ENCODE results near the gene TTC17. TPM values are rescaled to one million over a fixed set of nuclear protein-coding genes. Genes with fewer than 3 reads are reported as not detected.

The TTC17 gene
- total RNA-seq, 1 donor from 2014 or later = 79.8 TPM

DNA sequence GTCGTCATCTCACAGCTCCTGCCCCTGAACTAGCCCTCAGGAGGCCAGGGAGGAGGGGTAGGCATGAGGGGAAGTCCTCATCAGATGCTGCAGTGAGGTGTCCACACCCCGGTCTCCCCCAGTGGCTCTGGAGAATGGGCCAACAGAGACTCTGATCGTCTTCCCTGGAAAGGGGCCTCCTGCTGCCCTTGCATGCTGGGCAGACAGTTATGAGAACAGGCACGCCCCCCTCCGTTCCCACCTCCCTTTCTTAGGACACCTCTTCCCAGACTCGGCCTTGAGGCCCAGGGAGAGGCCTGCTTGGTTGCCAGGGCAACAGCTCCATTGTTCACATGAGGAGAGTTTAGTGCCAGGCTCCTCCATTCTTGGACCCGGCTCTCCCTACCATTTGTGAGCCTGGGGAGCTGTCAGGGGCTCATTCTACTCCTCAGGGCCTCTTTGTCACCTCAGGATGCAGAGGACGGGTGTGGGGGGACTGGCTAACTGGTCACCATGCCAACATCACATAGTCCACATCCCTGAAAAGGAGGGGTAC lies 157.7 kb downstream of the TTC17 start:
- H3K27me3 Mint-ChIP-seq (ENCODE audit: unreplicated experiment) = peaks cover 11% of the 10 kb centered on the region
- TF ChIP-seq, protein P1, sequence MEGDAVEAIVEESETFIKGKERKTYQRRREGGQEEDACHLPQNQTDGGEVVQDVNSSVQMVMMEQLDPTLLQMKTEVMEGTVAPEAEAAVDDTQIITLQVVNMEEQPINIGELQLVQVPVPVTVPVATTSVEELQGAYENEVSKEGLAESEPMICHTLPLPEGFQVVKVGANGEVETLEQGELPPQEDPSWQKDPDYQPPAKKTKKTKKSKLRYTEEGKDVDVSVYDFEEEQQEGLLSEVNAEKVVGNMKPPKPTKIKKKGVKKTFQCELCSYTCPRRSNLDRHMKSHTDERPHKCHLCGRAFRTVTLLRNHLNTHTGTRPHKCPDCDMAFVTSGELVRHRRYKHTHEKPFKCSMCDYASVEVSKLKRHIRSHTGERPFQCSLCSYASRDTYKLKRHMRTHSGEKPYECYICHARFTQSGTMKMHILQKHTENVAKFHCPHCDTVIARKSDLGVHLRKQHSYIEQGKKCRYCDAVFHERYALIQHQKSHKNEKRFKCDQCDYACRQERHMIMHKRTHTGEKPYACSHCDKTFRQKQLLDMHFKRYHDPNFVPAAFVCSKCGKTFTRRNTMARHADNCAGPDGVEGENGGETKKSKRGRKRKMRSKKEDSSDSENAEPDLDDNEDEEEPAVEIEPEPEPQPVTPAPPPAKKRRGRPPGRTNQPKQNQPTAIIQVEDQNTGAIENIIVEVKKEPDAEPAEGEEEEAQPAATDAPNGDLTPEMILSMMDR (IDR thresholded peaks at IDR 0.05; ENCODE audit: unreplicated experiment) = no peak
- no peak overlapping the region for H3K27ac Mint-ChIP-seq (ENCODE audit: unreplicated experiment)
- DNase-seq (ENCODE audit: low spot score) = peak; percentile 18
- no peaks in the 10 kb centered on the region for H3K4me1 Mint-ChIP-seq (ENCODE audit: unreplicated experiment)
- peaks cover 9% of the 10 kb centered on the region for H3K9me3 Mint-ChIP-seq (ENCODE audit: unreplicated experiment)
- H3K4me3 Mint-ChIP-seq (ENCODE audit: unreplicated experiment) = no peak overlapping the region
- H3K36me3 Mint-ChIP-seq (ENCODE audit: low read depth, unreplicated experiment) = no peaks in the 10 kb centered on the region

DNA sequence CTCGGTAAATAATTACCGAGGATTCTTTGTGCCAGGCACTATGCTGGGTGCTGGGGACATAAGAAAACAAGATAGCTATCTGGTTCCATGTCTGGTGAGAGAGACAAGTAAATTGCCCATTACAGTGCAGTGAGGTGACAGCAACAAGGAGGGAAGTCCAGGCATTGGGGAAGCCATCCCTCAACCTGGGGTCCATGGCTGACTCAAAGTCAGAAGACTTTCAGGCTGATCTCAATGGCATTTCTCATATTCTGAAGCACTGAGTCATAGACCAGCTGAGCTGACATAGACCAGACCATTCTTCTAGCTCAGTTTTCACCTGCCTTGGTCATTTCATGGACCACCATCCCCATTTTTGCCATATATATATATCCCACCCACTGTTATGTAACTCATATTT lies 158.8 kb downstream of the TTC17 start:
- no peak for DNase-seq (ENCODE audit: low spot score)
- Mint-ChIP-seq H3K4me1 (ENCODE audit: unreplicated experiment) (no peaks in the 10 kb centered on the region), H3K9me3 (ENCODE audit: unreplicated experiment) (peaks cover 9% of the 10 kb centered on the region), H3K4me3 (ENCODE audit: unreplicated experiment) (no peak overlapping the region), H3K27me3 (ENCODE audit: unreplicated experiment) (peaks cover 11% of the 10 kb centered on the region), H3K36me3 (ENCODE audit: low read depth, unreplicated experiment) (no peaks in the 10 kb centered on the region), H3K27ac (ENCODE audit: unreplicated experiment) (no peak overlapping the region)
- TF ChIP-seq, protein P1 (IDR thresholded peaks at IDR 0.05; ENCODE audit: unreplicated experiment) = no peak

GRCh38 chr11:43518408-43519160 lies 159.9 kb downstream of the TTC17 start:
- no peak overlapping the region for H3K27ac Mint-ChIP-seq (ENCODE audit: unreplicated experiment)
- no peak for DNase-seq (ENCODE audit: low spot score)
- TF ChIP-seq, protein P1 (IDR thresholded peaks at IDR 0.05; ENCODE audit: unreplicated experiment) = no peak
- no peaks in the 10 kb centered on the region for H3K36me3 Mint-ChIP-seq (ENCODE audit: low read depth, unreplicated experiment)
- H3K27me3 Mint-ChIP-seq (ENCODE audit: unreplicated experiment) = peaks cover 11% of the 10 kb centered on the region
- H3K4me1 Mint-ChIP-seq (ENCODE audit: unreplicated experiment) = no peaks in the 10 kb centered on the region
- peaks cover 9% of the 10 kb centered on the region for H3K9me3 Mint-ChIP-seq (ENCODE audit: unreplicated experiment)
- H3K4me3 Mint-ChIP-seq (ENCODE audit: unreplicated experiment) = no peak overlapping the region

DNA sequence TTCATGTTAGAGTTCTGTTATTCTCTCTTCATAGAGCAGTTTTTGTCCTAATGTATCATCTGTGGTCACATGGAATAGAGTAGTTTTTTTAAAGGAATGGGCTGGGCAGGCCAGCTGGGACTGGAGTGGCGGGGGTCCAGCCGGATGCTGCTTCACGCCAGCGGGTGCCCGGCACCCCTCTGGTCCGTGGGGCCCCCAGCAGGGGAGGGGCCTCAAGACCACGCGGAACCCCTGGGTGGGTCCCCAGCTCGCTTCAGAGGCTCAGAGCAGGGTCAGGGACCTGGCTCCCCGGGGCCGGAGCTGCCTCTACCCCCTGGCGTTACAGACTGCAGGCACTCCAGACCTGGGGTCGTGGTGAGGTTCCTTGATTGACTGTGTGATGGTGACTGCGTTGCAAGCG lies 162.8 kb downstream of the TTC17 start:
- H3K27me3 Mint-ChIP-seq (ENCODE audit: unreplicated experiment) = peaks cover 11% of the 10 kb centered on the region
- peaks cover 9% of the 10 kb centered on the region for H3K9me3 Mint-ChIP-seq (ENCODE audit: unreplicated experiment)

More for the DNA sequence above, 162.8 kb downstream of the TTC17 start:
- no peak overlapping the region for H3K27ac Mint-ChIP-seq (ENCODE audit: unreplicated experiment)
- no peaks in the 10 kb centered on the region for H3K36me3 Mint-ChIP-seq (ENCODE audit: low read depth, unreplicated experiment)
- H3K4me1 Mint-ChIP-seq (ENCODE audit: unreplicated experiment) = no peaks in the 10 kb centered on the region
- no peak overlapping the region for H3K4me3 Mint-ChIP-seq (ENCODE audit: unreplicated experiment)
- no peak for DNase-seq (ENCODE audit: low spot score)
- TF ChIP-seq, protein P1 (IDR thresholded peaks at IDR 0.05; ENCODE audit: unreplicated experiment) = no peak

Data from endothelial cell (in vitro differentiated cells).